22Rv1 (cell line): ENCODE results near the gene RNF157.

Experiments used
- H3K27ac ChIP-seq: fragments of 450-650 bp; 2 replicates; pipeline ENCODE4 v1.5.1; 2017
- ZFX ChIP-seq: fragments of 450-650 bp; IDR thresholded peaks from 2 replicates; pipeline ENCODE4 v1.6.1; 2017; ENCODE audit warnings: antibody characterized with exemption, borderline replicate concordance
- TF ChIP-seq, protein P1 (sequence below): fragments of 450-650 bp; IDR thresholded peaks from 2 replicates; pipeline ENCODE4 v1.5.1; 2017; ENCODE audit warnings: mild to moderate bottlenecking

Gene RNF157

DNA sequence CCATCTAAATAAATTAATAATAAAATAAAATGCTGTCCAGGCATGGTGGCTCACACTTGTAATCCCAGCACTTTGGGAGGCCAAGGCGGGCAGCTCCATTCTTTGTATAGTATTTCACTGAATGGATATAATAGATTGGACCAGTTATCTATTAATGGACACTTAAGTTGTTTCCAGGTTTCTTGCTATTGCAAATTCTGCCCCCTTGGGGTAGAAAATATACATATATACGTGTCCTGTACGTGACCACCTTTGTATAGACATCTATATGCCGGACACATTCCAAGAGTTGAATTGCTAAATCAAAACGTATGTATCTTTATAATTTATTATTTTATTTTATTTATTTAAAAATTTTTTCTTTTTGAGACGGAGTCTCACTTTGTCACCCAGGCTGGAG lies 132.8 kb downstream of the RNF157 start:
- no peak overlapping the region for H3K27ac ChIP-seq
- TF ChIP-seq ZFX, result no peak
- TF ChIP-seq, protein P1, sequence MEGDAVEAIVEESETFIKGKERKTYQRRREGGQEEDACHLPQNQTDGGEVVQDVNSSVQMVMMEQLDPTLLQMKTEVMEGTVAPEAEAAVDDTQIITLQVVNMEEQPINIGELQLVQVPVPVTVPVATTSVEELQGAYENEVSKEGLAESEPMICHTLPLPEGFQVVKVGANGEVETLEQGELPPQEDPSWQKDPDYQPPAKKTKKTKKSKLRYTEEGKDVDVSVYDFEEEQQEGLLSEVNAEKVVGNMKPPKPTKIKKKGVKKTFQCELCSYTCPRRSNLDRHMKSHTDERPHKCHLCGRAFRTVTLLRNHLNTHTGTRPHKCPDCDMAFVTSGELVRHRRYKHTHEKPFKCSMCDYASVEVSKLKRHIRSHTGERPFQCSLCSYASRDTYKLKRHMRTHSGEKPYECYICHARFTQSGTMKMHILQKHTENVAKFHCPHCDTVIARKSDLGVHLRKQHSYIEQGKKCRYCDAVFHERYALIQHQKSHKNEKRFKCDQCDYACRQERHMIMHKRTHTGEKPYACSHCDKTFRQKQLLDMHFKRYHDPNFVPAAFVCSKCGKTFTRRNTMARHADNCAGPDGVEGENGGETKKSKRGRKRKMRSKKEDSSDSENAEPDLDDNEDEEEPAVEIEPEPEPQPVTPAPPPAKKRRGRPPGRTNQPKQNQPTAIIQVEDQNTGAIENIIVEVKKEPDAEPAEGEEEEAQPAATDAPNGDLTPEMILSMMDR, result peak; percentile 25

DNA sequence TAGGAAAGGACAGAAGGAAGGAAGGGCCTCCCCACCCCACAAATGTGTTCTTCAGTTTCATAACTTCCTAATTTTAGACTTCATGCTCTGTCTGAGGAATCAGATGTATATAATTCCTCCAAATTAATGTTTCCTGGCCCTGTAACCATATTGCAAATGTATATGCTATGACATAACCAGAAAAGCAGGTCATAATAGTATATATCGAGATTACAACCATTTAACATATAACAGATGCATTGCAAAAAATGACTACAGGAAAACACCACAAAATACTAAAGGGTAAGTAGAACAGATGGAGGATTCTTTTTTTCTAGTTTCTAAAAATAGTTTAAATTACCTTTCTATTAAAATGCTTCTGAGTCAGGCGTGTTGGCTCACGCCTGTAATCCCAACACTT lies 133.6 kb downstream of the RNF157 start:
- TF ChIP-seq, protein P1, result no peak
- TF ChIP-seq ZFX, result no peak
- H3K27ac ChIP-seq, result no peak overlapping the region

- TF ChIP-seq, protein P1, result no peak
- no peak for TF ChIP-seq ZFX
- peak overlapping the region; percentile 83; the same call in 1 of the 2 replicates for H3K27ac ChIP-seq
These were observed 135.4 kb downstream of the RNF157 start for GRCh38 chr17:76104896-76105231.

DNA sequence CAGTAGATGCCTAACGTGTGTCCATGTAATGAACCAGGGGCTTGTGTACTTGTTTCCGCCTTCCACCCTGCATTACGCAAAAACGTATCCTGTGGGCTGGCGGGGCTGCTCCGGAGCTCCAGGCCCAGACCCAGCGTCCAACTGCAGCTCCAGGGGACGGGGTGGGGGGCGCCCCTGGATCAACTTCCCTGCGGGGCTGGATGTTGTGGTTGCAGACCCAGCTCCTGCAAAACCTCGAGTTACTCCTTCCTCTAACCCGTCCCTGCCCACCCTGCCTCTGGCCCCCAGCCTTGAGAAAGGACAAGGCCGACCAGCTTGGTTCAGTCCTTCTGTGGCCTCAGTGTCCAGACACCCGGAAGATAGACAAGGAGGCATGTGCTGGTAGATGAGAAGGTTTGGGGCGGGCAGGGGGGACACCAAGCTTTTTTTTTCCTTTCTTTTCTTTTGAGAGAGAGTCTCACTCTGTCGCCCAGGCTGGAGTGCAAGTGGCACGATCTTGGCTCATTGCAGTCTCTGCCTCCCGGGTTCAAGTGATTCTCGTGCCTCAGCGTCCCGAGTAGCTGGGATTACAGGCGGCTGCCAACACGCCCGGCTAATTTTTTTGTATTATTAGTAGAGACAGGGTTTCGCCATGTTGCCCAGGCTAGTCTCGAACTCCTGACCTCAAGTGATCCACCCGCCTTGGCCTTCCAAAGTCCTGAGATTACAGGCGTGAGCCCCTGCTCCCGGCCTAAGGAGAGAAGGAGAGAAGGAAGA lies 136.0 kb downstream of the RNF157 start:
- TF ChIP-seq ZFX, result no peak
- TF ChIP-seq, protein P1, result no peak
- peak overlapping the region; percentile 83 for H3K27ac ChIP-seq

DNA sequence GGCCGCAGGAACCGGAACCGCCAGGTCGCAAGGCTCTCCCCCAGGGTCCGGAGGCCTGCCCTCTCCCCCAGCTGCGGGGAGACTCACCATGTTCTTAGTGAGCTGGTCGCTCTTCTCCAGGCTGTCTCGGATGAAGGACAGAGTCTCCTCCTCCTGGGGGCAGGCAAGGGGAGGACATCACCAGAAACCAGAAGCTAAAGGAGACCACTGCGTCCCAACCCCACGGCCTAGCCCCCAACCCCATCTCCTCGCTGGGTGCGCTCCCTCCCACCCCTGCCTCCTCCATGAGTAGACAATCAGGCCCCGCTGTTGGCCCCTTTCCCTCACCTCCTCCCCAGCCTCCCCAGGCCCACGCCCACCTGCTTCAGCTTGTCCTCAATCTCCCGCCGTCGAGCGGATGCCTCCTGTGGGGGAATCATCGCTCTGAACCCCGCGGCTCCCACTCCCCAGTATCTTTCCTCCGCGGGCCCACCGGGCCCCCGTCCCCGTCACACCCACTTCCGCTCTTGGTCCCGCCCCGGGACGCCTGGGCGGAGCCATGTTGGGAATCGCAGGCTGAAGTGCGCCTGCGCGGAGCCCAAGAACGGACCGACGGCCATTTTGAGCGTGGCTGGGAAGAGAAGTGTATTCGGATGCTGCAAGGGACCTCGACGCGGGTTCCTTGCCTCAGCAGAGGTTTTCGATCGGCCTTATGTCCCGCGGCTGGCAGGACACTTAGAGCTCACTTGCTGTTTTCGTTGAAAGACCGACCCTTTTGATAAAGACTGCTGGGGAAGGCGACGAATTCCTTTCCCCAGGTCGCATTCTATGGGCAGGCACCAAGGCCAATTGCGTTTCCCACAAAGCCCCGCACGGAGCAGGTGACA lies 136.8 kb downstream of the RNF157 start, which contains the start of gene EXOC7:
TSS of gene EXOC7 (minus strand) at position 514 of the 866 bp plus-strand sequence. CDS start at position 419, 95 bp downstream.
- TF ChIP-seq ZFX, result no peak
- TF ChIP-seq, protein P1, result no peak
- peak within 1 kb of the TSS; percentile 83 for H3K27ac ChIP-seq

- TF ChIP-seq, protein P1, result no peak
- no peak for TF ChIP-seq ZFX
These were observed 137.4 kb downstream of the RNF157 start for GRCh38 chr17:76102944-76103273.

More at GRCh38 chr17:76102944-76103273, 137.4 kb downstream of the RNF157 start:
- peak overlapping the region; percentile 83 for H3K27ac ChIP-seq
